K562 (cell line): Measurements from ENCODE around the gene PRCD. TPM values are rescaled to one million over a fixed set of nuclear protein-coding genes. Genes with fewer than 3 reads are reported as not detected.

Experiments
- ATAC-seq: fragments of 200-7000 bp; cut with Tn5 transposase; 3 replicates; pipeline ENCODE4 v1.9.1; 2020; ENCODE audit warnings: moderate library complexity
- BruUV-seq: library from RNA; stranded (reverse); fragments of 400-500 nt; replicated peaks from 2 replicates; lab custom pipeline; 2021; lab: Mats Ljungman, UMichigan
- CTCF ChIA-PET: fragments of 300-600 bp; formaldehyde crosslinking; extraction: SDS; loops from one replicate; lab custom pipeline; 2021; ENCODE audit warnings: low intra/inter-chr PET ratio; lab: Yijun Ruan, JAX
- POLR2A ChIA-PET: fragments of 300-600, 350-650 bp; sonication (Branson Sonifier 250); formaldehyde crosslinking; extraction: SDS; loops from one replicate; lab custom pipeline; 2021; ENCODE audit warnings: antibody characterized with exemption, inconsistent platforms; lab: Yijun Ruan, JAX
- DNase-seq, 4 experiments: peaks; one replicate each; pipeline versions ENCODE4 v3.0.0 to v3.0.0-alpha.2; 2011 to 2018; ENCODE audit warnings: low spot score in 3 of 4, mixed read lengths in 3 of 4; ENCODE audit errors: extremely low read depth in 1 of 4
- FAIRE-seq: peaks from 2 replicates; lab custom pipeline; 2011; peaks lifted over from hg19 to GRCh38; lab: Jason Lieb, UNC
- H2AFZ ChIP-seq: 2 replicates; pipeline ENCODE4 v1.6.0; 2011; ENCODE audit warnings: low read depth, low read length, control low read depth, inconsistent platforms
- H3K27ac ChIP-seq: fragments of 200-600 bp; 3 replicates; pipeline ENCODE4 v1.8.0; 2011; ENCODE audit warnings: low read depth, mild to moderate bottlenecking, control low read depth, inconsistent platforms, low read length, moderate library complexity, mixed read lengths; ENCODE audit errors: extremely low read depth
- H3K27me3 ChIP-seq, 2 experiments: fragments of 300-600 bp in 1 of 2; 2 replicates in 1 of 2; 3 replicates in 1 of 2; pipeline versions ENCODE4 v1.6.0 to v1.8.0; 2011; ENCODE audit warnings: inconsistent platforms in 2 of 2, low read length in 2 of 2, mild to moderate bottlenecking in 1 of 2, mixed read lengths in 1 of 2, moderate library complexity in 1 of 2; ENCODE audit not compliant: control insufficient read depth in 2 of 2, insufficient read depth in 2 of 2
- H3K36me3 ChIP-seq: fragments of 300-600 bp; 3 replicates; pipeline ENCODE4 v1.8.0; 2011; ENCODE audit warnings: mild to moderate bottlenecking, low read length, inconsistent platforms; ENCODE audit not compliant: control insufficient read depth, insufficient read depth
- H3K4me1 ChIP-seq, 2 experiments: fragments of 200-600 bp in 1 of 2; replicated peaks in 1 of 2; 2 replicates in 1 of 2; 3 replicates in 1 of 2; pipeline versions ENCODE4 v1.5.1 to v1.8.0; 2011; ENCODE audit warnings: inconsistent platforms in 2 of 2, low read length in 2 of 2, mild to moderate bottlenecking in 1 of 2, mixed read lengths in 1 of 2, moderate library complexity in 1 of 2; ENCODE audit not compliant: control insufficient read depth in 2 of 2, insufficient read depth in 2 of 2
- H3K4me2 ChIP-seq: 2 replicates; pipeline ENCODE4 v1.6.1; 2011; ENCODE audit warnings: low read length, control low read depth, inconsistent platforms, mixed read lengths; ENCODE audit not compliant: insufficient read depth
- H3K4me3 ChIP-seq: fragments of 200-600 bp; sonication (generic), shearing (Covaris generic); 2 replicates; pipeline ENCODE4 v1.5.1; 2016; ENCODE audit warnings: control low read depth, inconsistent platforms
- H3K79me2 ChIP-seq: fragments of 200-600 bp; 3 replicates; pipeline ENCODE4 v1.8.0; 2011; ENCODE audit warnings: low read length, inconsistent platforms; ENCODE audit not compliant: control insufficient read depth, insufficient read depth
- H3K9ac ChIP-seq, 2 experiments: 2 replicates each; pipeline versions ENCODE4 v1.6.0 to v1.6.1; 2011; ENCODE audit warnings: low read depth in 2 of 2, low read length in 2 of 2, control low read depth in 1 of 2, inconsistent platforms in 1 of 2, mild to moderate bottlenecking in 1 of 2, mixed read lengths in 1 of 2; ENCODE audit not compliant: insufficient read depth in 1 of 2
- H3K9me1 ChIP-seq: one replicate; pipeline ENCODE4 v1.6.0; 2011; ENCODE audit warnings: inconsistent platforms, mild to moderate bottlenecking, low read length, moderate library complexity; ENCODE audit not compliant: control insufficient read depth, insufficient read depth
- H3K9me3 ChIP-seq: replicated peaks from 2 replicates; pipeline ENCODE4 v1.5.1; 2011; ENCODE audit warnings: low read depth, low read length, inconsistent platforms; ENCODE audit not compliant: control insufficient read depth, insufficient read depth
- H4K20me1 ChIP-seq: replicated peaks from 2 replicates; pipeline ENCODE4 v1.6.1; 2011; ENCODE audit warnings: low read length, inconsistent platforms, mixed read lengths; ENCODE audit not compliant: control insufficient read depth, insufficient read depth
- ARID1B ChIP-seq: fragments of 450-650 bp; IDR thresholded peaks from 2 replicates; pipeline ENCODE4 v1.6.1; 2016; ENCODE audit warnings: antibody characterized with exemption, mild to moderate bottlenecking, inconsistent platforms
- DPF2 ChIP-seq: fragments of 450-650 bp; IDR thresholded peaks from 2 replicates; pipeline ENCODE4 v1.6.1; 2016
- FOXK2 ChIP-seq, 2 experiments: fragments of 450-650 bp; IDR thresholded peaks in 1 of 2; conservative IDR thresholded peaks in 1 of 2; 2 replicates each; pipeline ENCODE4 v1.6.1; 2016; ENCODE audit warnings: low read depth in 2 of 2, mild to moderate bottlenecking in 1 of 2
- GATA2 ChIP-seq: sonication (generic); formaldehyde crosslinking; IDR thresholded peaks from 2 replicates; pipeline ENCODE4 v1.4.0; 2020; ENCODE audit warnings: mild to moderate bottlenecking, missing genetic modification reagents
- KLF13 ChIP-seq: fragments of 450-650 bp; IDR thresholded peaks from 2 replicates; pipeline ENCODE4 v1.6.1; 2016; ENCODE audit warnings: missing genetic modification characterization, low read depth, mild to moderate bottlenecking, missing compliant biosample characterization, moderate library complexity, borderline replicate concordance
- L3MBTL2 ChIP-seq: fragments of 450-650 bp; IDR thresholded peaks from 2 replicates; pipeline ENCODE4 v1.6.1; 2016; ENCODE audit warnings: mild to moderate bottlenecking, moderate library complexity
- MYNN ChIP-seq, 2 experiments: sonication (generic); formaldehyde crosslinking in 1 of 2; IDR thresholded peaks; 2 replicates each; pipeline versions ENCODE4 v1.5.0 to v1.6.1; 2016 to 2020; ENCODE audit warnings: antibody characterized with exemption in 1 of 2, missing genetic modification reagents in 1 of 2
- NCOR1 ChIP-seq: fragments of 450-650 bp; IDR thresholded peaks from 2 replicates; pipeline ENCODE4 v1.6.1; 2016; ENCODE audit warnings: mild to moderate bottlenecking, moderate library complexity
- NFRKB ChIP-seq: fragments of 450-650 bp; IDR thresholded peaks from 2 replicates; pipeline ENCODE4 v1.6.1; 2016; ENCODE audit warnings: low read depth
- RCOR1 ChIP-seq, 2 experiments: IDR thresholded peaks; 2 replicates each; pipeline ENCODE4 v1.6.1; 2012; ENCODE audit warnings: low read depth in 2 of 2, low read length in 2 of 2, borderline replicate concordance in 1 of 2, improper control_type of control experiment in 1 of 2
- SOX6 ChIP-seq: fragments of 450-650 bp; IDR thresholded peaks from 2 replicates; pipeline ENCODE4 v1.6.1; 2014; ENCODE audit warnings: mild to moderate bottlenecking
- TCF3 ChIP-seq: sonication (generic); formaldehyde crosslinking; IDR thresholded peaks from 2 replicates; pipeline ENCODE4 v1.4.0; 2020; ENCODE audit warnings: mild to moderate bottlenecking, missing genetic modification reagents
- ZFX ChIP-seq: sonication (generic); formaldehyde crosslinking; IDR thresholded peaks from 2 replicates; pipeline ENCODE4 v1.8.0; 2022; ENCODE audit warnings: mild to moderate bottlenecking, missing genetic modification reagents, moderate library complexity
- ZNF232 ChIP-seq: sonication (generic); formaldehyde crosslinking; IDR thresholded peaks from 2 replicates; pipeline ENCODE4 v1.8.0; 2022; ENCODE audit warnings: mild to moderate bottlenecking, missing genetic modification reagents
- ZNF695 ChIP-seq: fragments of 450-650 bp; formaldehyde crosslinking; IDR thresholded peaks from 2 replicates; pipeline ENCODE4 v1.4.0; 2020; ENCODE audit warnings: mild to moderate bottlenecking, moderate library complexity
- WGBS: fragments of 100-300 bp; shearing (Covaris generic); methylation state at CpG from one replicate; pipeline ENCODE4 v1.1.6; 2016; ENCODE audit warnings: low coverage, mixed read lengths; ENCODE audit not compliant: insufficient coverage; ENCODE audit errors: missing lambda C conversion rate; 5-methylcytosine and 5-hydroxymethylcytosine counted together
- in situ Hi-C: fragments of 300-500 bp; cut with MboI; formaldehyde crosslinking; loops from 4 replicates; pipeline ENCODE4 v1.15.0; 2018; ENCODE audit warnings: inconsistent platforms, mixed read lengths
- intact Hi-C: fragments of 100-400 bp; cut with micrococcal nuclease; formaldehyde crosslinking; loops from 2 replicates; pipeline ENCODE4 v1.14.2; 2022
- polyA plus RNA-seq, 8 experiments: library from polyadenylated mRNA; depleted of rRNA in 4 of 8; stranded (reverse) in 5 of 8; unstranded in 3 of 8; fragments of >200 nt; fragmentation: Nextera tagmentation in 2 of 8; fragmentation: Illumina TruSeq in 1 of 8; extraction: Ambion mirVana in 2 of 8; extraction: Trizol in 1 of 8; gene quantifications; 2 replicates each; pipeline versions ENCODE4 v1.2.1 to v1.2.3, GENCODE V29; 2011 to 2014; ENCODE audit warnings: inconsistent platforms in 1 of 8, missing spikeins in 1 of 8
- total RNA-seq, 7 experiments: library from RNA; depleted of rRNA in 6 of 7; stranded (reverse); fragments of >200 nt in 6 of 7; fragmentation: Illumina TruSeq in 2 of 7; extraction: Trizol in 2 of 7; gene quantifications; 2 replicates each; pipeline versions ENCODE4 v1.2.1 to v1.2.3, GENCODE V29; 2011 to 2021; ENCODE audit warnings: low replicate concordance in 1 of 7
- TF ChIP-seq, protein P1 (sequence below): fragments of 450-650 bp; IDR thresholded peaks from 2 replicates; pipeline ENCODE4 v1.6.1; 2017; ENCODE audit warnings: antibody characterized with exemption, mild to moderate bottlenecking

Gene PRCD
- total and polyA plus RNA-seq, 9 of the 15 experiments (the other 6 are each of a cell fraction or from before 2014, with no cell fraction given), result 0.20 to 0.25 (median 0.21) TPM; not detected in 6

DNA sequence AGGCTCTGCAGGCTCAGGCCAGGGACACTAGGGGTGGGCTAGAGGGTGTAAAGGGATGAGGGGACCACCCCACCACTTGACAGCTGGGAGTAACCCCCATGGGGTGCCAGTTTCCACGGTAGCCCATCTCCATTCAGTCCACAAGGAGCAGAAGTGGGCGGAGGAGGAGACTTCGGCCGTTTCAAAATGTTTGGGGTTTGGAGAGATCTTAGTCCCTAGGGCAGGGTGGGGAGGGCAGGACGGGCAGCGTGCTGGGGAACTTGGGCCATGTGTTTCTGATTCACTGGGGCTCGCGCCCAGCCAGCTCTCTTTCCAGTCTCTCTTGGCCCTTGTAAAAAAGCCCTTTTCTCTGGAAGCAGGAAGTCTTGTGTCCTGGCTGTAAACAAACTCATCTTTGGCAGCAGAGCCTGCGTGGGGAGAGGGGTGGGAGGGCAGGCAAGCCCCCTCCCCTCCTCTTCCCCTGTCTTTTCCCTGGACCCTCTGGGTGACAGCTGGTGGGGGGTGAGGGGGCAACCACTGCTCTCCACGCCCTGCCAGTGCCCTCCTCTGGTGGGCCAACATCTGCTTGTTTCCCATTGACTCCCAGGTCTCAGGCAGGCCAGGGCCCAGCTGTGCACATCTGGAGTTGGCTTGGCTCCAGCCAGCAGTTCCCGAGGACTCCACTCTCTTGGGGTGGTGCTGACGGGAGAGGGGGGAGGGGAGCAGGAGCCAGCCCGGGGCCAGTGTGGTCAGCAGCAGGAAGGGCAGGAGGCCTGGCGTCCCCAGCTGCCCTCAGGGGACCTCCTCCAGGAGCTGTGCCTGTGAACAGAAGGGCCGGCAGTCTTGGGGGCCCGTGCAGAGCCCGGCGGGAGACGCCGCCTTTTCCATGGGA, 10.4 kb upstream of the PRCD start:
- no peak overlapping the region for H3K4me3 ChIP-seq
- peak overlapping the region; percentile 97 for H2AFZ ChIP-seq
- peaks cover 30 to 52% of the 10 kb centered on the region in 2 experiments for H3K4me1 ChIP-seq
- no peaks in the 10 kb centered on the region; the same call in 2 of the 3 replicates for H3K36me3 ChIP-seq
- BruUV-seq, result no TSS peak
- H3K79me2 ChIP-seq, result no peaks in the 10 kb centered on the region
- CTCF ChIA-PET, result no interaction called here
- H4K20me1 ChIP-seq, result no peaks in the 10 kb centered on the region
- H3K27ac ChIP-seq, result peak overlapping the region; percentile 89
- no peaks in the 10 kb centered on the region for H3K9me1 ChIP-seq
- 16% methylated on average over 10 of the region's 20 CpGs for WGBS
- DNase-seq, result peak; percentile 83 to 89 (median 86)
- no peaks in the 10 kb centered on the region for H3K9me3 ChIP-seq
- intact Hi-C loops (no loop called here), in situ Hi-C loops (no loop called here)
- POLR2A ChIA-PET, result interaction anchor here (0.6 to 2.4 kb wide), 8 partner anchors 9 to 190 kb away, joined by 3 to 18 read pairs (median 4); partner anchors contain the start of gene PRCD
- peak overlapping the region; percentile 68 to 90 for H3K9ac ChIP-seq
- FAIRE-seq, result peak; percentile 89
- H3K4me2 ChIP-seq, result peak overlapping the region; percentile 71
- no peaks in the 10 kb centered on the region for H3K27me3 ChIP-seq
- ATAC-seq, result peak; percentile 86
- TF ChIP-seq KLF13 (tag) (peak; percentile 49; the same call in 1 of the 2 replicates), L3MBTL2 (peak; percentile 44; the same call in 1 of the 2 replicates), GATA2 (CRISPR knock-in tag) (no peak), SOX6 (0 out of 2 replicates have a peak, but pooled peaks have one; percentile 12), MYNN (IDR thresholded peaks at IDR 0.05) (peak; percentile 72), MYNN (CRISPR knock-in tag; IDR thresholded peaks at IDR 0.05) (no peak), DPF2 (0 out of 2 replicates have a peak, but pooled peaks have one; percentile 45), ZFX (peak; percentile 50; the same call in 1 of the 2 replicates), NFRKB (peak; percentile 32), ZNF695 (CRISPR knock-in tag) (no peak), TCF3 (CRISPR knock-in tag) (0 out of 2 replicates have a peak, but pooled peaks have one; percentile 17), RCOR1 (IDR thresholded peaks at IDR 0.05; ENCODE audit: borderline replicate concordance in 1 of 2, low read depth in 2 of 2, low read length in 2 of 2) (no peak), ARID1B (0 out of 2 replicates have a peak, but pooled peaks have one; percentile 15), ZNF232 (CRISPR knock-in tag) (no peak), FOXK2 (conservative IDR thresholded peaks at IDR 0.05 in 1 of 2, IDR thresholded peaks at IDR 0.05 in 1 of 2; ENCODE audit: low read depth in 2 of 2) (peak in 1 of 2 experiments; percentile 28; a peak in 3 of 4 replicates), NCOR1 (peak; percentile 19; the same call in 1 of the 2 replicates)
- TF ChIP-seq, protein P1, sequence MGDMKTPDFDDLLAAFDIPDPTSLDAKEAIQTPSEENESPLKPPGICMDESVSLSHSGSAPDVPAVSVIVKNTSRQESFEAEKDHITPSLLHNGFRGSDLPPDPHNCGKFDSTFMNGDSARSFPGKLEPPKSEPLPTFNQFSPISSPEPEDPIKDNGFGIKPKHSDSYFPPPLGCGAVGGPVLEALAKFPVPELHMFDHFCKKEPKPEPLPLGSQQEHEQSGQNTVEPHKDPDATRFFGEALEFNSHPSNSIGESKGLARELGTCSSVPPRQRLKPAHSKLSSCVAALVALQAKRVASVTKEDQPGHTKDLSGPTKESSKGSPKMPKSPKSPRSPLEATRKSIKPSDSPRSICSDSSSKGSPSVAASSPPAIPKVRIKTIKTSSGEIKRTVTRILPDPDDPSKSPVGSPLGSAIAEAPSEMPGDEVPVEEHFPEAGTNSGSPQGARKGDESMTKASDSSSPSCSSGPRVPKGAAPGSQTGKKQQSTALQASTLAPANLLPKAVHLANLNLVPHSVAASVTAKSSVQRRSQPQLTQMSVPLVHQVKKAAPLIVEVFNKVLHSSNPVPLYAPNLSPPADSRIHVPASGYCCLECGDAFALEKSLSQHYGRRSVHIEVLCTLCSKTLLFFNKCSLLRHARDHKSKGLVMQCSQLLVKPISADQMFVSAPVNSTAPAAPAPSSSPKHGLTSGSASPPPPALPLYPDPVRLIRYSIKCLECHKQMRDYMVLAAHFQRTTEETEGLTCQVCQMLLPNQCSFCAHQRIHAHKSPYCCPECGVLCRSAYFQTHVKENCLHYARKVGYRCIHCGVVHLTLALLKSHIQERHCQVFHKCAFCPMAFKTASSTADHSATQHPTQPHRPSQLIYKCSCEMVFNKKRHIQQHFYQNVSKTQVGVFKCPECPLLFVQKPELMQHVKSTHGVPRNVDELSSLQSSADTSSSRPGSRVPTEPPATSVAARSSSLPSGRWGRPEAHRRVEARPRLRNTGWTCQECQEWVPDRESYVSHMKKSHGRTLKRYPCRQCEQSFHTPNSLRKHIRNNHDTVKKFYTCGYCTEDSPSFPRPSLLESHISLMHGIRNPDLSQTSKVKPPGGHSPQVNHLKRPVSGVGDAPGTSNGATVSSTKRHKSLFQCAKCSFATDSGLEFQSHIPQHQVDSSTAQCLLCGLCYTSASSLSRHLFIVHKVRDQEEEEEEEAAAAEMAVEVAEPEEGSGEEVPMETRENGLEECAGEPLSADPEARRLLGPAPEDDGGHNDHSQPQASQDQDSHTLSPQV, result peak; percentile 82
